K562 (cell line): Measurements from ENCODE around the gene CA7. TPM values are rescaled to one million over a fixed set of nuclear protein-coding genes. Genes with fewer than 3 reads are reported as not detected.

Experiments
- BACH1 ChIP-seq: fragments of 200-800 bp; sonication (Bioruptor generic); IDR thresholded peaks from 2 replicates; pipeline ENCODE4 v1.6.1; 2016; ENCODE audit warnings: missing genetic modification characterization, missing compliant biosample characterization
- CEBPG ChIP-seq, 3 experiments: fragments of 200-800 bp in 1 of 3; sonication (Bioruptor generic) in 1 of 3; sonication (generic) in 1 of 3; formaldehyde crosslinking in 1 of 3; IDR thresholded peaks in 2 of 3; conservative IDR thresholded peaks in 1 of 3; 2 replicates each; pipeline versions ENCODE4 v1.6.1 to v1.8.0; 2016 to 2022; ENCODE audit warnings: missing compliant biosample characterization in 2 of 3, missing genetic modification characterization in 2 of 3, mild to moderate bottlenecking in 1 of 3, missing genetic modification reagents in 1 of 3
- CTCFL ChIP-seq: IDR thresholded peaks from 2 replicates; pipeline ENCODE4 v1.6.1; 2011; ENCODE audit warnings: borderline replicate concordance, low read depth, mild to moderate bottlenecking, moderate library complexity, low read length; ENCODE audit not compliant: insufficient read depth, poor library complexity, severe bottlenecking
- GTF2E2 ChIP-seq: fragments of 200-800 bp; sonication (Bioruptor generic); IDR thresholded peaks from 2 replicates; pipeline ENCODE4 v1.6.1; 2016; ENCODE audit warnings: missing genetic modification characterization, missing compliant biosample characterization
- NFE2 ChIP-seq: IDR thresholded peaks from 2 replicates; pipeline ENCODE4 v1.6.1; 2014; ENCODE audit warnings: antibody characterized with exemption, low read depth
- PCBP2 ChIP-seq: fragments of 200-400 bp; formaldehyde crosslinking; IDR thresholded peaks from 2 replicates; pipeline ENCODE4 v1.6.1; 2018; ENCODE audit warnings: low read length, low read depth, mild to moderate bottlenecking, moderate library complexity; ENCODE audit not compliant: poor library complexity, severe bottlenecking
- SIN3A ChIP-seq, 2 experiments: fragments of 150-350 bp in 1 of 2; IDR thresholded peaks; 2 replicates each; pipeline ENCODE4 v1.6.1; 2011 to 2016; ENCODE audit warnings: borderline replicate concordance in 2 of 2, low read depth in 2 of 2, low read length in 2 of 2, mild to moderate bottlenecking in 2 of 2, moderate library complexity in 2 of 2; ENCODE audit not compliant: control insufficient read depth in 1 of 2
- SRSF7 ChIP-seq: fragments of 200-400 bp; formaldehyde crosslinking; optimal IDR thresholded peaks from 2 replicates; pipeline ENCODE3; 2017; ENCODE audit warnings: mild to moderate bottlenecking, low read depth, low read length
- STAT5A ChIP-seq: IDR thresholded peaks from 2 replicates; pipeline ENCODE4 v1.6.1; 2012; ENCODE audit warnings: low read length, inconsistent platforms, borderline replicate concordance
- TRIM25 ChIP-seq: fragments of 450-650 bp; IDR thresholded peaks from 2 replicates; pipeline ENCODE4 v1.7.0; 2016; ENCODE audit warnings: borderline replicate concordance
- ZNF263 ChIP-seq: sonication (generic); formaldehyde crosslinking; IDR thresholded peaks from 2 replicates; pipeline ENCODE4 v1.8.0; 2022; ENCODE audit warnings: mild to moderate bottlenecking, missing genetic modification reagents, borderline replicate concordance
- ZNF695 ChIP-seq: fragments of 450-650 bp; formaldehyde crosslinking; IDR thresholded peaks from 2 replicates; pipeline ENCODE4 v1.4.0; 2020; ENCODE audit warnings: mild to moderate bottlenecking, moderate library complexity
- ZNF76 ChIP-seq: fragments of 250-450 bp; sonication (Bioruptor Pico); IDR thresholded peaks from 2 replicates; pipeline ENCODE4 v1.4.0; 2020; ENCODE audit warnings: mild to moderate bottlenecking, moderate library complexity, borderline replicate concordance
- polyA plus RNA-seq, 8 experiments: library from polyadenylated mRNA; depleted of rRNA in 4 of 8; stranded (reverse) in 5 of 8; unstranded in 3 of 8; fragments of >200 nt; fragmentation: Nextera tagmentation in 2 of 8; fragmentation: Illumina TruSeq in 1 of 8; extraction: Ambion mirVana in 2 of 8; extraction: Trizol in 1 of 8; gene quantifications; 2 replicates each; pipeline versions ENCODE4 v1.2.1 to v1.2.3, GENCODE V29; 2011 to 2014; ENCODE audit warnings: inconsistent platforms in 1 of 8, missing spikeins in 1 of 8
- total RNA-seq, 7 experiments: library from RNA; depleted of rRNA in 6 of 7; stranded (reverse); fragments of >200 nt in 6 of 7; fragmentation: Illumina TruSeq in 2 of 7; extraction: Trizol in 2 of 7; gene quantifications; 2 replicates each; pipeline versions ENCODE4 v1.2.1 to v1.2.3, GENCODE V29; 2011 to 2021; ENCODE audit warnings: low replicate concordance in 1 of 7
- TF ChIP-seq, protein P1 (sequence below): sonication (generic); formaldehyde crosslinking; IDR thresholded peaks from 2 replicates; pipeline ENCODE4 v1.8.0; 2022; ENCODE audit warnings: mild to moderate bottlenecking, missing genetic modification reagents
- TF ChIP-seq, protein P2 (sequence below): sonication (generic); formaldehyde crosslinking; IDR thresholded peaks from 2 replicates; pipeline ENCODE4 v1.8.1; 2023; ENCODE audit warnings: mild to moderate bottlenecking, missing genetic modification reagents

The CA7 gene
- total and polyA plus RNA-seq, 9 of the 15 experiments (the other 6 are each of a cell fraction or from before 2014, with no cell fraction given), result 0.03 to 0.07 (median 0.05) TPM; not detected in 5

GRCh38 chr16:66872559-66872942, 28.3 kb downstream of the CA7 start (continued):
- TF ChIP-seq, protein P1, sequence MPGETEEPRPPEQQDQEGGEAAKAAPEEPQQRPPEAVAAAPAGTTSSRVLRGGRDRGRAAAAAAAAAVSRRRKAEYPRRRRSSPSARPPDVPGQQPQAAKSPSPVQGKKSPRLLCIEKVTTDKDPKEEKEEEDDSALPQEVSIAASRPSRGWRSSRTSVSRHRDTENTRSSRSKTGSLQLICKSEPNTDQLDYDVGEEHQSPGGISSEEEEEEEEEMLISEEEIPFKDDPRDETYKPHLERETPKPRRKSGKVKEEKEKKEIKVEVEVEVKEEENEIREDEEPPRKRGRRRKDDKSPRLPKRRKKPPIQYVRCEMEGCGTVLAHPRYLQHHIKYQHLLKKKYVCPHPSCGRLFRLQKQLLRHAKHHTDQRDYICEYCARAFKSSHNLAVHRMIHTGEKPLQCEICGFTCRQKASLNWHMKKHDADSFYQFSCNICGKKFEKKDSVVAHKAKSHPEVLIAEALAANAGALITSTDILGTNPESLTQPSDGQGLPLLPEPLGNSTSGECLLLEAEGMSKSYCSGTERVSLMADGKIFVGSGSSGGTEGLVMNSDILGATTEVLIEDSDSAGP (CRISPR knock-in tag), result no peak
- TF ChIP-seq BACH1 (tag) (no peak), SIN3A (IDR thresholded peaks at IDR 0.05; ENCODE audit: borderline replicate concordance in 2 of 2, control insufficient read depth in 1 of 2, low read depth in 2 of 2, low read length in 2 of 2) (no peak), TRIM25 (0 out of 2 replicates have a peak, but pooled peaks have one; percentile 29), PCBP2 (no peak), ZNF76 (CRISPR knock-in tag) (no peak), NFE2 (no peak), CTCFL (no peak), STAT5A (no peak), ZNF695 (no peak), CEBPG (CRISPR knock-in tag; IDR thresholded peaks at IDR 0.05) (peak; percentile 45; the same call in 1 of the 2 replicates), CEBPG (tag; conservative IDR thresholded peaks at IDR 0.05 in 1 of 2, IDR thresholded peaks at IDR 0.05 in 1 of 2) (peak in 1 of 2 experiments; percentile 70; a peak in 2 of 4 replicates), ZNF263 (CRISPR knock-in tag) (no peak), GTF2E2 (tag) (0 out of 2 replicates have a peak, but pooled peaks have one; percentile 41), SRSF7 (no peak)
- TF ChIP-seq, protein P2, sequence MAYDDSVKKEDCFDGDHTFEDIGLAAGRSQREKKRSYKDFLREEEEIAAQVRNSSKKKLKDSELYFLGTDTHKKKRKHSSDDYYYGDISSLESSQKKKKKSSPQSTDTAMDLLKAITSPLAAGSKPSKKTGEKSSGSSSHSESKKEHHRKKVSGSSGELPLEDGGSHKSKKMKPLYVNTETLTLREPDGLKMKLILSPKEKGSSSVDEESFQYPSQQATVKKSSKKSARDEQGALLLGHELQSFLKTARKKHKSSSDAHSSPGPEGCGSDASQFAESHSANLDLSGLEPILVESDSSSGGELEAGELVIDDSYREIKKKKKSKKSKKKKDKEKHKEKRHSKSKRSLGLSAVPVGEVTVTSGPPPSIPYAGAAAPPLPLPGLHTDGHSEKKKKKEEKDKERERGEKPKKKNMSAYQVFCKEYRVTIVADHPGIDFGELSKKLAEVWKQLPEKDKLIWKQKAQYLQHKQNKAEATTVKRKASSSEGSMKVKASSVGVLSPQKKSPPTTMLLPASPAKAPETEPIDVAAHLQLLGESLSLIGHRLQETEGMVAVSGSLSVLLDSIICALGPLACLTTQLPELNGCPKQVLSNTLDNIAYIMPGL (CRISPR knock-in tag), result no peak
